Left cardiac atrium (tissue), 4 donors: Measurements from ENCODE around the gene MBP. TPM values are rescaled to one million over a fixed set of nuclear protein-coding genes. Genes with fewer than 3 reads are reported as not detected.
A peak's percentile ranks its signal among the peaks of the same experiment; 100 is the strongest.

Experiments used
- ATAC-seq, 2 donors: fragments of 200-7000 bp; cut with Tn5 transposase; one replicate each; pipeline ENCODE4 v1.9.1; 2020; ENCODE audit warnings: mild to moderate bottlenecking in 2 of 2, moderate library complexity in 2 of 2
- DNase-seq: peaks from one replicate; pipeline ENCODE4 v3.0.0-alpha.2; 2020
- intact Hi-C, 2 donors: fragments of 100-400 bp; cut with DNase I; formaldehyde crosslinking; loops; one replicate each; pipeline versions ENCODE4 v1.14.1 to v1.15.1; 2022 to 2023
- total RNA-seq, 2 donors: library from RNA; stranded (reverse); fragmentation: NEBNext Ultra II Directional; extraction: Animal tissue kit (Norgen Biotek cat#: 25700); gene quantifications; one replicate each; pipeline ENCODE4 v1.2.1, GENCODE V29; 2021
- donor health status: DM: no; HTN: yes; CAD: no.
- donor health status: DM: no; HTN: yes; CAD: no; lungs with severe emphysema.
- donor health status: DM: yes; HTN: yes; CAD: no.
- donor health status: Dilated cardiomyopathy.

Gene MBP
- total RNA-seq, 2 donors from 2014 or later = 21.7 to 24.7 TPM

DNA sequence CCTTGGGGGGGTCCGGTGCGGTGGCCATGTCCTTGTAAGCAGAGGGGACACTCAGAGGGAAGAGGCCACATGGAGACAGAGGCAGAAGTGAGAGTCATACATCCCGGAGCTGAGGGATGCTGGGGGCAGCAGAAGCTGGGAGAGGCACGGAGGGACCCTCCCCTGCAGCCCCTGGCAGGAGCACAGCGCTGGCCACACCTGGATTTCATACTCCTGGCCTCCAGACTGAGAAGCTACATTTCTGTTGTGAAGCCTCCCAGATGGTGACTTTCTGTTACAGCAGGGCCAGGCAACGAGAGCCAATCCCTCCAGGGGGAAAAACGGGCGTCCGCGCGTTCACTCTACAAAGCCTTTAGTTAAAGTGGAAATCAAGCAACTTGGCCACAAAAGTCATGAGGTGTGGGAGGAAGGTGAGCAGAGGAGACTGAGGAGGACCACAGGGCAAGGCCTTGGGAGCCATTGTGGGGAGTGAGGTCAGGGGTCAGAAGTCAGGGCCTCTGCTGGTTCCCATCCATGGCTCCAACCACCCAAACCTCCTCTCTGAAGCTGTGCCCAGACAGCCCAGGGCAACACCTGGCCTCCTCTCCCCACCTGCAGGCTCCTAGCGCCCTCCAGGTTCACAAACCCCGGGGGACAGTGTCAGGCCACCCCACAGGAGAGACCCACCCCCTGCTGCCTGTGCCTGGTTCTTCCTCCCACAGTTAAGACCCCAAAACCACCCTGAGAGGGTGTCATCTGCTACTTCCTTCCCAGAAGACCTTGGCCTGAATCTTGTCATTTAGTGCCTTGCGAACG is 4.5 kb upstream of the MBP start:
- intact Hi-C loops = loop anchor here in 1 of 2 donors (10.0 kb wide), 1 partner anchor 122 kb away; no protein-coding TSS in a partner anchor
- ATAC-seq = no peak

GRCh38 chr18:77136076-77136718 is 3.6 kb upstream of the MBP start:
- DNase-seq = no peak
- intact Hi-C loops = loop anchor here in 1 of 2 donors (10.0 kb wide), 1 partner anchor 121 kb away; no protein-coding TSS in a partner anchor
- ATAC-seq = no peak

More for the DNA sequence above, 4.5 kb upstream of the MBP start:
- no peak for DNase-seq

GRCh38 chr18:77135339-77136075 is 2.9 kb upstream of the MBP start:
- intact Hi-C loops = loop anchor here in 1 of 2 donors (10.0 kb wide), 1 partner anchor 121 kb away; no protein-coding TSS in a partner anchor
- DNase-seq = no peak
- ATAC-seq = no peak

DNA sequence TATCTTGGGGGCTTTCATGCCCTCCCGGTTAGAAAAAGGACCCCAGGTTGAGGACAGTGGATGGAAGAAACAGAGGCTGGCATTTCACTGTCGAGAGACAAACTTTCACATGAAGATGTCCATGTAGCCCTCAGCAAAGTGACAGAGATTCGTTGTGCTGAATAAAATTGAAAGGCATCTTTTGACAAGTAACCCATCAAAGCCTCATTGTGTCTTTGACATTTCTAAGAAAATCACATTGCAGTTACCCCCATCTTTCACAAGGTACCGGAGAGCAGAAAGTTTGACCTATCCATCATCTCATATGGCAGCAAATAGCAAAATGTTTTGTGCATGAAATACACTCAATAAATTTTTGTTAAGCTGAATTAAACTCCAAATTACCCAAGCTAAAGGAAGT is 2.0 kb upstream of the MBP start:
- intact Hi-C loops = loop anchor here in 1 of 2 donors (5.0 to 10.0 kb wide), 2 partner anchors 73 to 120 kb away; no protein-coding TSS in a partner anchor
- DNase-seq (no peak), ATAC-seq (no peak)

DNA sequence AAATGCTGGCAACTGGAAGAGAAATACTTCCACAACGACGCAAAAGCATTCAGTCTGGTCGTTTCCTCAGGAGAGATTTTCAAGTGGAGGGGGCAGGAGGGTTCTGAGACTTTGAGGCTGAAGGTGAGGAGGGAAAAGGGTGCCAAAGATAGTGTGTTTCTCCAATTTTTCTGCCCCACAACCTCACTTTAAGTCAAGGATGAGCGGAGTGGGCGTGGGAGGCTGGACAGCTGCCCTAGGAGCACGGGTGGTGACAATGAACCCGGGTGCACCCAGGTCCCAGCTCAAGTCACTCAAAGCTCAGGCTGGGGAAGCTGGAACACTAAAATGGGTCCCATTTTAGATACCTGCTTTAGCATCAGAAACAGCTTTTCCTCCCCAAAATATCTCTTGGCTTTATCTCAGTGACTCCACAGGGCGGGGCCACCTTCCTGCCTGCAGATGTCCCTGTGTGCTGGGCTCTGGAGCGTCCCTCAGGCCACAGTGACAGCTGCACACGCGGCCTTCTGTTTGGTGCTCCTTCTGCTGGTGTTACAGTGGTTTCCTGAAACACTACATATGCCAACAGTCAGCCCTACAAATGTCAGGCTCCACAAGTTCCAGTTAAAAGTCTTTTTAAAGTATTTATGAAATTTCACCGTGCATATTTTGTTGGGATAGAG is 1.4 kb upstream of the MBP start:
- ATAC-seq (no peak), DNase-seq (peak; percentile 55)
- intact Hi-C loops = loop anchor here in 1 of 2 donors (5.0 to 10.0 kb wide), 2 partner anchors 73 to 119 kb away; no protein-coding TSS in a partner anchor

- ATAC-seq (peak; percentile 21 to 32), DNase-seq (no peak)
- intact Hi-C loops = loop anchor here in 1 of 2 donors (5.0 to 10.0 kb wide), 2 partner anchors 74 to 118 kb away; no protein-coding TSS in a partner anchor
Observed at GRCh38 chr18:77133051-77133834, 660 bp upstream of the MBP start.

- peak; percentile 80 to 81 for ATAC-seq
- intact Hi-C loops = loop anchor here in 1 of 2 donors (5.0 to 10.0 kb wide), 2 partner anchors 75 to 117 kb away; no protein-coding TSS in a partner anchor
- peak; percentile 61 for DNase-seq
Observed at GRCh38 chr18:77131652-77132368, 773 bp downstream of the MBP start.

DNA sequence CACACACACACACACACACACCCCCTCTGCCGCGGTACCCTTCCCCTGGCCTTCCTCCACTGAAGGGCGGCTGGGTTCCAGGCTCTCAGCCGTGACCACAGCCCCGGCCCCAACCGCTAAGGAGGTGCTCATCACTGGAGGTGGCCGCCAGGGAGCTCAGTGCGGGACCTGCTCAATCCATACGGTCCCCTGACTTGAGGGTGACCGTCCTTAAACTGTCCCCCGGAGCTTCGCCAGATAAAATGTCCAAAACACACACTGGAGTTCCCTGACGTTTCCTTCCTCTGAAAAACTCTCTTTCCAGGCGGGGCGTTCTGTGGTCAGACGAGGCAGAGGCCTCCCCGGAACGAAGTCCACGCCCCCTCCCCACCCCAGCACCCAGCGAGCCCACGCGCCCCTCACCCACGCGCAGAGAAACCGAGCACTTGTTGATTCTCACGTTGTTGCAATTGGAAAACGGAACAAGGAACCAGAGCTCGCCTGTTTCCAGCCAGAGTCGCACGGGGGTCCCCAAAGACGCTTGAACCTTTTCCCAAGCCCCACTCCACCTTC is 1.4 kb downstream of the MBP start:
- peak; percentile 14 to 23 for ATAC-seq
- intact Hi-C loops = loop anchor here in 1 of 2 donors (5.0 to 10.0 kb wide), 2 partner anchors 76 to 116 kb away; no protein-coding TSS in a partner anchor
- DNase-seq = peak; percentile 56

DNA sequence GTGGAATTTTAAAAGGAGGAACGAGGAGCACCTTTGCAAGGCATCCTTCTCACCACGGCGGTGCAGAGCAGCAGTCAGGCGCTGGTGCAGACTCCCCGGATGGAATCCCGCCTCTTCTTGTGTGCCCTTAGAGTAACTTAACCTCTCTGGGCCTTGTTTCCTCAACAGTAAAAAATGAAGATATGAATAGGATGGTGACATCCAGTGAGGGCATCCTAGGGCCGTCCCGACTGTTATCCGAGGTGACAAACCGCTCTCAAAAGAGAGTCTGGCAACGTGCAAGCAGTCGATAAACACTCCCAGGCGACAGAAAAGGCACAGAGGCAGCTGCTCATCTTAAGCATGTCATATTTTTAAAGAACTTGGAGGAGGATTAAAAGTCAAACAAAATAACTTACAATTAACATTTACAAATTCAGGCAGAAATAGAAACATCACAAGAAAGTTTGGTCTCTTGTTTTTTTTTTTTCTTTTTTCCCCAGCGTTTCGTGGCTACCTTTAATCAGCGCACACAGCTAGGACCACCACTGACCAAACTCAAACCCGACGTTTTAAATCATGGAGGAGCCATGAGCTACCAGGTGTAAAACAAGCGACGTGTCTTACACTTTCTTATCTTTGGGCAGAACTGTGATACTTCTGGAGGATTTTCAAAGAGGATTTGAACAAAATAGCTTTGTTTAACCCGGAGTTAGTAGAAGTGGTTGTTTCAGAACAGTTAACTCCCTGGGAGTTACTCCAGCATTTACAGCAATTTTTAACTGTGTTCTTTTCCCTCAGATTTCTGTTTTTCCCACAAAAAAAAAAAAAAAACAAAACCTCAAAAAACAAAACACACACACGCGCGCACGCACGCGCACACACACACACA is 2.1 kb downstream of the MBP start:
- DNase-seq (no peak), ATAC-seq (peak in 1 of 2 donors; percentile 4)
- intact Hi-C loops = loop anchor here in 1 of 2 donors (5.0 to 10.0 kb wide), 2 partner anchors 77 to 116 kb away; no protein-coding TSS in a partner anchor

DNA sequence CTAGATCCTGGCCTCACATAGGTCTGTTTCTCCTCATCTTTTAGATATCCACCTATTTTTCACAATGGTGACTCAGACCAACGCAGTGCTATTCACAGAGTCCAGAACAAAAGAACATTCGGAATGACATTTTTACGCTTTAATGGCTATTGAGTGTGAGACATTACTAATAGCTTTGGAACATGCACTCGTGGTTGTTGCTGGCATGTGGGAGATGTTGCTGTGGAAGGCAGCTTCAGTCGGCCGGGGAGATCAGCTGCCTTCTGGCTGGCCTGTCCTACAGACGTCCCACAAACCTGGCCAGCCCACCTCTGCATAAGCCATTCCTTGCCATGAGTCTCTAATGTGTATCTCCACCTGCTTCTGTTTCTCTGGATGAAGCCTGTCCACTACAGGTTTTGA is 3.4 kb downstream of the MBP start:
- DNase-seq (no peak), ATAC-seq (no peak)
- intact Hi-C loops = no loop called here

GRCh38 chr18:77127769-77128671 is 4.6 kb downstream of the MBP start:
- peak in 1 of 2 donors; percentile 35 for ATAC-seq
- no peak for DNase-seq
- intact Hi-C loops = no loop called here

DNA sequence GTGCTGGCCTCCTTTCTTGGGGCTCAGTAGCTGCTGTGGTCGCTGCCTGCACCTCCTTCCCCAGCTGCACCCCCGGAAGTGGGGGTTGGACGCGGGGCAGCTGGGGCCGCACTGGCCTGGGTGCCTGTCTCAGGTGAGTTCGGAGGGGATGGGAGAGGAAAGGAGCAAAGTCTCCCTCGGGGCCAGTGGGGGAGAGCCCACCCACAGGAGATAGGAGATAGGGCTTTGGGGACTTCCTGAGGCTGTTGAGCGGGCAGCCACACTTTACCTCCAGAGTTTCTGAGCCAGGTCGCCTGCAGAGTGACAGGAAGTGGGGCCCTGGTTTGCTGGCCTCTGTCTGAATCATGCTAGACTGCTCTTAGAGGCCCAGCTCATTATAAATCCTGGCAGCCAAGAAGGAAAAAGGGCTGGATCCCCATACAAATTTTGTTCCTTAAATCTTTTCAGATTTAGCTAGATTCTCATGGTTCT is 8.1 kb downstream of the MBP start:
- intact Hi-C loops = no loop called here
- DNase-seq = no peak
- ATAC-seq = no peak

- intact Hi-C loops = no loop called here
- no peak for DNase-seq
- no peak for ATAC-seq
Observed at GRCh38 chr18:77123320-77124231, 9.0 kb downstream of the MBP start.

- no peak for ATAC-seq
- DNase-seq = no peak
- intact Hi-C loops = no loop called here
Observed at GRCh38 chr18:77121523-77121922, 11.1 kb downstream of the MBP start.
